CD4-positive, alpha-beta T cell treated with Interleukin-4 for 1 hour (primary cell): ENCODE measurements around the gene TBCD.
A peak's percentile ranks its signal among the peaks of the same experiment; 100 is the strongest.

Experiments
- DNase-seq, 2 donors: peaks; one replicate each; pipeline ENCODE4 v3.0.0-alpha.2; 2020 to 2022

TBCD gene

GRCh38 chr17:82889496-82890338 lies 137.9 kb downstream of the TBCD start:
- no peak for DNase-seq

GRCh38 chr17:82890339-82890730 lies 138.5 kb downstream of the TBCD start:
- no peak for DNase-seq

- DNase-seq: no peak
Observed at GRCh38 chr17:82890926-82891678, 139.2 kb downstream of the TBCD start.

GRCh38 chr17:82891911-82892310 lies 140.0 kb downstream of the TBCD start:
- no peak for DNase-seq

GRCh38 chr17:82892899-82893565 lies 141.2 kb downstream of the TBCD start:
- peak; percentile 70 to 84 for DNase-seq

- DNase-seq: no peak
Observed at GRCh38 chr17:82893779-82894178, 141.9 kb downstream of the TBCD start.

- DNase-seq: no peak
Observed at GRCh38 chr17:82894389-82894788, 142.5 kb downstream of the TBCD start.

GRCh38 chr17:82895087-82895486 lies 143.2 kb downstream of the TBCD start:
- no peak for DNase-seq

GRCh38 chr17:82896071-82897000 lies 144.5 kb downstream of the TBCD start:
- no peak for DNase-seq

- DNase-seq: no peak
Observed at GRCh38 chr17:82897514-82898249, 145.8 kb downstream of the TBCD start.

- DNase-seq: no peak
Observed at GRCh38 chr17:82898976-82899514, 147.2 kb downstream of the TBCD start.

- DNase-seq: no peak
Observed at GRCh38 chr17:82899941-82900340, 148.1 kb downstream of the TBCD start.

GRCh38 chr17:82900741-82901140 lies 148.9 kb downstream of the TBCD start:
- no peak for DNase-seq

GRCh38 chr17:82901356-82901755 lies 149.5 kb downstream of the TBCD start:
- no peak for DNase-seq

GRCh38 chr17:82901856-82902255 lies 150.0 kb downstream of the TBCD start:
- DNase-seq: no peak

GRCh38 chr17:82902972-82903874 lies 151.4 kb downstream of the TBCD start:
- DNase-seq: no peak

GRCh38 chr17:82905130-82905529 lies 153.3 kb downstream of the TBCD start:
- no peak for DNase-seq

GRCh38 chr17:82907797-82908542 lies 156.1 kb downstream of the TBCD start:
- no peak for DNase-seq

- no peak for DNase-seq
Observed at GRCh38 chr17:82908543-82909160, 156.8 kb downstream of the TBCD start.
